Measurements from ENCODE around the gene IPP. TPM values are rescaled to one million over a fixed set of nuclear protein-coding genes. Genes with fewer than 3 reads are reported as not detected.
"Not testable (repeated sequence)": the region's sequence is repeated elsewhere in the genome, so short reads cannot be mapped to it uniquely, and the experiment has no call there.

The IPP gene
- total RNA-seq, 1 experiment from 2014 or later, result 11.9 TPM

GRCh38 chr1:45685308-45686014 is 65.0 kb downstream of the IPP start:
- no peak for DNase-seq (ENCODE audit: low read depth in 1 of 2, low spot score in 2 of 2)
- Histone ChIP-seq H3K36me3 (peaks cover 4% of the 10 kb centered on the region), H3K27ac (0 out of 2 replicates have a peak overlapping the region, but pooled peaks have one; percentile 95), H3K4me3 (peak overlapping the region; percentile 87), H3K27me3 (replicated peaks) (no peaks in the 10 kb centered on the region), H3K4me1 (replicated peaks) (peaks cover 7% of the 10 kb centered on the region), H3K9me3 (replicated peaks) (no peaks in the 10 kb centered on the region)

- no peak for DNase-seq (ENCODE audit: low read depth in 1 of 2, low spot score in 2 of 2)
- H3K4me3 ChIP-seq, result no peak overlapping the region
- no peaks in the 10 kb centered on the region for H3K9me3 ChIP-seq (replicated peaks)
- peaks cover 10% of the 10 kb centered on the region for H3K4me1 ChIP-seq (replicated peaks)
- H3K27me3 ChIP-seq (replicated peaks), result no peaks in the 10 kb centered on the region
- H3K27ac ChIP-seq, result no peak overlapping the region
- peaks cover 4% of the 10 kb centered on the region for H3K36me3 ChIP-seq
Measured at GRCh38 chr1:45684402-45684801, 66.1 kb downstream of the IPP start.

GRCh38 chr1:45682942-45683341 is 67.5 kb downstream of the IPP start:
- Histone ChIP-seq H3K4me3 (no peak overlapping the region), H3K9me3 (replicated peaks) (no peaks in the 10 kb centered on the region), H3K36me3 (peaks cover 4% of the 10 kb centered on the region), H3K4me1 (replicated peaks) (peaks cover 10% of the 10 kb centered on the region), H3K27ac (no peak overlapping the region), H3K27me3 (replicated peaks) (no peaks in the 10 kb centered on the region)
- no peak for DNase-seq (ENCODE audit: low read depth in 1 of 2, low spot score in 2 of 2)

GRCh38 chr1:45679123-45679522 is 71.3 kb downstream of the IPP start:
- Histone ChIP-seq H3K4me3 (no peak overlapping the region), H3K4me1 (replicated peaks) (peaks cover 3% of the 10 kb centered on the region; the same call in 1 of the 2 replicates), H3K27me3 (replicated peaks) (no peaks in the 10 kb centered on the region), H3K36me3 (peaks cover 8% of the 10 kb centered on the region), H3K9me3 (replicated peaks) (no peaks in the 10 kb centered on the region; the same call in 1 of the 2 replicates), H3K27ac (no peak overlapping the region)
- DNase-seq (ENCODE audit: low read depth in 1 of 2, low spot score in 2 of 2), result no peak

- DNase-seq (ENCODE audit: low read depth in 1 of 2, low spot score in 2 of 2), result no peak
- Histone ChIP-seq H3K36me3 (peaks cover 14% of the 10 kb centered on the region), H3K27ac (no peak overlapping the region), H3K4me1 (replicated peaks) (peaks cover 3% of the 10 kb centered on the region; the same call in 1 of the 2 replicates), H3K4me3 (no peak overlapping the region), H3K27me3 (replicated peaks) (no peaks in the 10 kb centered on the region), H3K9me3 (replicated peaks) (no peaks in the 10 kb centered on the region; the same call in 1 of the 2 replicates)
Measured at GRCh38 chr1:45678489-45678888, 72.0 kb downstream of the IPP start.

- no peaks in the 10 kb centered on the region for H3K27me3 ChIP-seq (replicated peaks)
- H3K27ac ChIP-seq, result no peak overlapping the region
- DNase-seq (ENCODE audit: low read depth in 1 of 2, low spot score in 2 of 2), result no peak
- no peaks in the 10 kb centered on the region; the same call in 1 of the 2 replicates for H3K9me3 ChIP-seq (replicated peaks)
- H3K36me3 ChIP-seq, result peaks cover 21% of the 10 kb centered on the region
- peaks cover 3% of the 10 kb centered on the region; the same call in 1 of the 2 replicates for H3K4me1 ChIP-seq (replicated peaks)
- H3K4me3 ChIP-seq, result no peak overlapping the region
Measured at GRCh38 chr1:45677751-45678245, 72.7 kb downstream of the IPP start.

GRCh38 chr1:45676553-45676952 is 73.9 kb downstream of the IPP start:
- H3K36me3 ChIP-seq, result peaks cover 22% of the 10 kb centered on the region
- H3K27ac ChIP-seq; H3K27me3 ChIP-seq (replicated peaks); H3K4me1 ChIP-seq (replicated peaks); DNase-seq (ENCODE audit: low read depth in 1 of 2, low spot score in 2 of 2); H3K4me3 ChIP-seq; H3K9me3 ChIP-seq (replicated peaks): not testable (repeated sequence)

GRCh38 chr1:45674478-45674877 is 76.0 kb downstream of the IPP start:
- H3K27me3 ChIP-seq (replicated peaks), result no peaks in the 10 kb centered on the region
- peaks cover 22% of the 10 kb centered on the region for H3K36me3 ChIP-seq
- no peak for DNase-seq (ENCODE audit: low read depth in 1 of 2, low spot score in 2 of 2)
- H3K4me1 ChIP-seq (replicated peaks), result peaks cover 8% of the 10 kb centered on the region
- no peaks in the 10 kb centered on the region; the same call in 1 of the 2 replicates for H3K9me3 ChIP-seq (replicated peaks)
- H3K27ac ChIP-seq, result no peak overlapping the region
- no peak overlapping the region for H3K4me3 ChIP-seq

- Histone ChIP-seq H3K36me3 (peaks cover 22% of the 10 kb centered on the region), H3K9me3 (replicated peaks) (no peaks in the 10 kb centered on the region; the same call in 1 of the 2 replicates), H3K4me3 (no peak overlapping the region), H3K4me1 (replicated peaks) (peaks cover 14% of the 10 kb centered on the region), H3K27me3 (replicated peaks) (no peaks in the 10 kb centered on the region), H3K27ac (no peak overlapping the region)
- no peak for DNase-seq (ENCODE audit: low read depth in 1 of 2, low spot score in 2 of 2)
Measured at GRCh38 chr1:45673956-45674355, 76.5 kb downstream of the IPP start.

- H3K27ac ChIP-seq, result no peak overlapping the region
- DNase-seq (ENCODE audit: low read depth in 1 of 2, low spot score in 2 of 2), result no peak
Measured at GRCh38 chr1:45669859-45670655, 80.4 kb downstream of the IPP start.

GRCh38 chr1:45669379-45669778 is 81.1 kb downstream of the IPP start:
- H3K4me3 ChIP-seq, result no peak overlapping the region
- peak in 1 of 2 experiments; percentile 39 for DNase-seq (ENCODE audit: low read depth in 1 of 2, low spot score in 2 of 2)
- peaks cover 24% of the 10 kb centered on the region for H3K36me3 ChIP-seq
- peaks cover 18% of the 10 kb centered on the region for H3K4me1 ChIP-seq (replicated peaks)
- H3K27me3 ChIP-seq (replicated peaks), result no peaks in the 10 kb centered on the region
- no peak overlapping the region for H3K27ac ChIP-seq
- H3K9me3 ChIP-seq (replicated peaks), result no peaks in the 10 kb centered on the region

More at GRCh38 chr1:45669859-45670655, 80.4 kb downstream of the IPP start:
- peaks cover 30% of the 10 kb centered on the region for H3K36me3 ChIP-seq
- H3K4me1 ChIP-seq (replicated peaks), result peaks cover 18% of the 10 kb centered on the region
- no peak overlapping the region for H3K4me3 ChIP-seq
- H3K9me3 ChIP-seq (replicated peaks), result no peaks in the 10 kb centered on the region; the same call in 1 of the 2 replicates
- no peaks in the 10 kb centered on the region for H3K27me3 ChIP-seq (replicated peaks)

GRCh38 chr1:45668526-45668925 is 81.9 kb downstream of the IPP start:
- H3K27ac ChIP-seq, result no peak overlapping the region
- no peak for DNase-seq (ENCODE audit: low read depth in 1 of 2, low spot score in 2 of 2)

GRCh38 chr1:45667321-45668111 is 82.9 kb downstream of the IPP start:
- H3K27ac ChIP-seq, result no peak overlapping the region
- H3K27me3 ChIP-seq (replicated peaks), result no peaks in the 10 kb centered on the region
- DNase-seq (ENCODE audit: low read depth in 1 of 2, low spot score in 2 of 2), result no peak
- H3K4me1 ChIP-seq (replicated peaks), result peaks cover 18% of the 10 kb centered on the region
- no peaks in the 10 kb centered on the region for H3K9me3 ChIP-seq (replicated peaks)
- H3K4me3 ChIP-seq, result no peak overlapping the region
- peaks cover 8% of the 10 kb centered on the region for H3K36me3 ChIP-seq

More at GRCh38 chr1:45668526-45668925, 81.9 kb downstream of the IPP start:
- Histone ChIP-seq H3K9me3 (replicated peaks) (no peaks in the 10 kb centered on the region), H3K4me1 (replicated peaks) (peaks cover 18% of the 10 kb centered on the region), H3K4me3 (no peak overlapping the region), H3K27me3 (replicated peaks) (no peaks in the 10 kb centered on the region), H3K36me3 (peaks cover 16% of the 10 kb centered on the region)
